Measurements from ENCODE around the gene BEAN1. TPM values are rescaled to one million over a fixed set of nuclear protein-coding genes. Genes with fewer than 3 reads are reported as not detected.

Gene BEAN1
- total RNA-seq, 1 donor from 2014 or later, result 1.2 TPM

DNA sequence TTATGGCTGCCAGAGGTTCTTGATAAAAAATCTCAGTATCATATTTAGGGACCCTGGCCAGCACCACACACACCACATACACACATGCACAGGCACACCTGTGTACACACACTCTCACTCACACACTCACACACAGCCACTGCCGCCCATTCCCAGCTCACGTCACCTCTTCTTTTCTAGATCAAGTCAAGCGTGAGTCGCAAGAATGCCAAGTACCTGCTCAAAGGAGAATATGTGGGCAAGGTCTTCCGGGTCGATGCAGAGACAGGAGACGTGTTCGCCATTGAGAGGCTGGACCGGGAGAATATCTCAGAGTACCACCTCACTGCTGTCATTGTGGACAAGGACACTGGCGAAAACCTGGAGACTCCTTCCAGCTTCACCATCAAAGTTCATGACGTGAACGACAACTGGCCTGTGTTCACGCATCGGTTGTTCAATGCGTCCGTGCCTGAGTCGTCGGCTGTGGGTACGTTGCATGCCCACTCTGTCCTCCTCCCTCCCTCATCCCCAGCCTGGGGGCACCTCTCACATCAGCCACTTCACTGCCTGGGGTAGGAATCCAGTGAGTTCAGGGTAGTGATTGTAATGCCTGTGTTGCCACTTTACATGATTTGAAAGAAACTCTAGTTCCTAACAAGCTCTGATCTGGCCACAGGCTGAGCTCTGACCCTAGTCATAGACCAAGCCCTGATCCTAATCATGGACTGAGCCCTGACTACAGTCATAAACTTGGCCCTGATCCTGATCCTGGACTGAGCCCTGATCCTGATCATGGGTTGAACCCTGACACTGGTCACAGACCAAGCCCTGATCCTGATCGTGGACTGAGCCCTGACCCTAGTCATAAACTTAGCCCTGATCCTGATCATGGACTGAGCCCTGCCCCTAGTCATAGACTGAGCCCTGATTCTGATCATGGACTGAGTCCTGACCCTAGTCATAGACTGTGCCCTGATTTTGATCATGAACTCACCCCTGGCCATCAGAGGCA lies 40.2 kb upstream of the BEAN1 start:
- Histone ChIP-seq H3K36me3 (ENCODE audit: insufficient read depth, low read length) (no peaks in the 10 kb centered on the region), H3K9ac (ENCODE audit: low read length) (no peak overlapping the region), H4K20me1 (ENCODE audit: insufficient read depth, low read length) (no peaks in the 10 kb centered on the region), H3K79me2 (ENCODE audit: insufficient read depth, low read length) (no peaks in the 10 kb centered on the region), H3K27me3 (ENCODE audit: insufficient read depth, low read length) (no peaks in the 10 kb centered on the region), H3K27ac (ENCODE audit: low read depth, low read length) (no peak overlapping the region), H2AFZ (ENCODE audit: low read depth, low read length) (no peak overlapping the region), H3K4me2 (ENCODE audit: low read length) (no peak overlapping the region), H3K4me3 (ENCODE audit: insufficient read depth, low read depth, low read length) (no peak overlapping the region), H3K9me3 (ENCODE audit: insufficient read depth, low read depth, low read length) (no peaks in the 10 kb centered on the region), H3K4me1 (ENCODE audit: insufficient read depth, low read length) (peaks cover 19% of the 10 kb centered on the region)
- H3K27me3 Mint-ChIP-seq (ENCODE audit: low read depth, unreplicated experiment), result no peaks in the 10 kb centered on the region
- no peaks in the 10 kb centered on the region for H3K36me3 Mint-ChIP-seq (ENCODE audit: low read depth, unreplicated experiment)
- H3K4me1 Mint-ChIP-seq (ENCODE audit: low read depth, unreplicated experiment), result peaks cover 19% of the 10 kb centered on the region
- FAIRE-seq (no peak), DNase-seq (ENCODE audit: low read depth) (no peak)
- peaks cover 2% of the 10 kb centered on the region for H3K9me3 Mint-ChIP-seq (ENCODE audit: unreplicated experiment)
- TF ChIP-seq, protein P1, sequence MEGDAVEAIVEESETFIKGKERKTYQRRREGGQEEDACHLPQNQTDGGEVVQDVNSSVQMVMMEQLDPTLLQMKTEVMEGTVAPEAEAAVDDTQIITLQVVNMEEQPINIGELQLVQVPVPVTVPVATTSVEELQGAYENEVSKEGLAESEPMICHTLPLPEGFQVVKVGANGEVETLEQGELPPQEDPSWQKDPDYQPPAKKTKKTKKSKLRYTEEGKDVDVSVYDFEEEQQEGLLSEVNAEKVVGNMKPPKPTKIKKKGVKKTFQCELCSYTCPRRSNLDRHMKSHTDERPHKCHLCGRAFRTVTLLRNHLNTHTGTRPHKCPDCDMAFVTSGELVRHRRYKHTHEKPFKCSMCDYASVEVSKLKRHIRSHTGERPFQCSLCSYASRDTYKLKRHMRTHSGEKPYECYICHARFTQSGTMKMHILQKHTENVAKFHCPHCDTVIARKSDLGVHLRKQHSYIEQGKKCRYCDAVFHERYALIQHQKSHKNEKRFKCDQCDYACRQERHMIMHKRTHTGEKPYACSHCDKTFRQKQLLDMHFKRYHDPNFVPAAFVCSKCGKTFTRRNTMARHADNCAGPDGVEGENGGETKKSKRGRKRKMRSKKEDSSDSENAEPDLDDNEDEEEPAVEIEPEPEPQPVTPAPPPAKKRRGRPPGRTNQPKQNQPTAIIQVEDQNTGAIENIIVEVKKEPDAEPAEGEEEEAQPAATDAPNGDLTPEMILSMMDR (IDR thresholded peaks at IDR 0.05; ENCODE audit: insufficient read depth, low read depth, low read length), result no peak
- TF ChIP-seq EZH2 (IDR thresholded peaks at IDR 0.05; ENCODE audit: insufficient read depth, low read length), result no peak
- no peak overlapping the region for H3K4me3 Mint-ChIP-seq (ENCODE audit: unreplicated experiment)
- no peak overlapping the region for H3K27ac Mint-ChIP-seq (ENCODE audit: unreplicated experiment)

DNA sequence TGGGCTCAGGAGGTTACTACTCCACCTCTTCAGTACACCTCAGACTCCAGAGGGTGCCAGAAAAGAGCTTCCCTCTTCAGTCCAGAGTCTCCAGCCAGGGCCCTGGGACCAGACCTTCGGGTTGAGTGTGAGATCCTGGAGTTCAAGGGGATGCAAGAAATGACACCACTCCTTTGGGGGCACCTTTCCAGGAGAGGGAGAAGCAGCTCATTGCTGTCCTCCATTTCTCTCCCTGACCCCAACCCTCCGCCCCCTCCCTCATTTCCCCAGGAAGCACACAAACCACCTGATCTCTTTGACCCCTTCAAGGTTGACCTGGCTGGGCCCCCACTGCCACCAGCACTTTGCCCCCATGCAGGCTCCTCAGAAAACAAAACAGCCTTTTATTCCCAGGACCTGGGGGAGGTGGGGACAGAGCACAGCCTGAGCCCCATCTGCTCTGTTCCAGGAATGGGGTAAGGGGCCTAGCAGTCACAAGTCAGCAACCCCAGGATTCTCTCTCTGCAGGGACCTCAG lies 39.2 kb upstream of the BEAN1 start:
- H3K4me3 Mint-ChIP-seq (ENCODE audit: unreplicated experiment), result no peak overlapping the region
- Histone ChIP-seq H4K20me1 (ENCODE audit: insufficient read depth, low read length) (no peaks in the 10 kb centered on the region), H3K9ac (ENCODE audit: low read length) (no peak overlapping the region), H3K79me2 (ENCODE audit: insufficient read depth, low read length) (no peaks in the 10 kb centered on the region), H3K4me2 (ENCODE audit: low read length) (no peak overlapping the region), H3K36me3 (ENCODE audit: insufficient read depth, low read length) (no peaks in the 10 kb centered on the region), H3K9me3 (ENCODE audit: insufficient read depth, low read depth, low read length) (no peaks in the 10 kb centered on the region), H3K4me3 (ENCODE audit: insufficient read depth, low read depth, low read length) (no peak overlapping the region), H3K27me3 (ENCODE audit: insufficient read depth, low read length) (no peaks in the 10 kb centered on the region), H3K4me1 (ENCODE audit: insufficient read depth, low read length) (peaks cover 10% of the 10 kb centered on the region), H2AFZ (ENCODE audit: low read depth, low read length) (no peak overlapping the region), H3K27ac (ENCODE audit: low read depth, low read length) (no peak overlapping the region)
- TF ChIP-seq, protein P1 (IDR thresholded peaks at IDR 0.05; ENCODE audit: insufficient read depth, low read depth, low read length), result no peak
- no peak for TF ChIP-seq EZH2 (IDR thresholded peaks at IDR 0.05; ENCODE audit: insufficient read depth, low read length)
- H3K9me3 Mint-ChIP-seq (ENCODE audit: unreplicated experiment), result peaks cover 2% of the 10 kb centered on the region
- H3K4me1 Mint-ChIP-seq (ENCODE audit: low read depth, unreplicated experiment), result peaks cover 10% of the 10 kb centered on the region
- H3K27me3 Mint-ChIP-seq (ENCODE audit: low read depth, unreplicated experiment), result no peaks in the 10 kb centered on the region
- H3K27ac Mint-ChIP-seq (ENCODE audit: unreplicated experiment), result no peak overlapping the region
- no peaks in the 10 kb centered on the region for H3K36me3 Mint-ChIP-seq (ENCODE audit: low read depth, unreplicated experiment)
- FAIRE-seq, result no peak
- DNase-seq (ENCODE audit: low read depth), result no peak

All from astrocyte (in vitro differentiated cells and primary cell).